WTC11 (cell line): ENCODE data around the gene RHBG. TPM values are rescaled to one million over a fixed set of nuclear protein-coding genes. Genes with fewer than 3 reads are reported as not detected.

Experiments used
- ATAC-seq: fragments of 200-7000 bp; cut with Tn5 transposase; 2 replicates; pipeline ENCODE4 v1.10.0; 2021; ENCODE audit warnings: mild to moderate bottlenecking, moderate library complexity
- CTCF ChIA-PET: fragments of 300-600 bp; sonication (Branson Sonifier 250); formaldehyde crosslinking; loops from one replicate; lab custom pipeline; 2021; ENCODE audit warnings: antibody characterized with exemption; lab: Charles Lee
- POLR2A ChIA-PET: fragments of 350-600 bp; sonication (Branson Sonifier 250); formaldehyde crosslinking; loops from one replicate; lab custom pipeline; 2021; ENCODE audit warnings: antibody characterized with exemption; lab: Charles Lee
- DNase-seq: peaks from one replicate; pipeline ENCODE4 v3.0.0; 2021; ENCODE audit warnings: low spot score
- H3K27ac Mint-ChIP-seq: 2 replicates; pipeline ENCODE4 v1.8.0; 2021; ENCODE audit warnings: mixed read lengths
- H3K27me3 Mint-ChIP-seq: 2 replicates; pipeline ENCODE4 v1.8.0; 2021; ENCODE audit warnings: low read depth, mild to moderate bottlenecking, moderate library complexity, mixed read lengths
- H3K36me3 Mint-ChIP-seq: 2 replicates; pipeline ENCODE4 v1.8.0; 2021; ENCODE audit warnings: mixed read lengths
- H3K4me1 Mint-ChIP-seq: 2 replicates; pipeline ENCODE4 v1.8.0; 2022; ENCODE audit warnings: mixed read lengths
- H3K4me3 Mint-ChIP-seq: 2 replicates; pipeline ENCODE4 v1.8.0; 2021; ENCODE audit warnings: mild to moderate bottlenecking, moderate library complexity, mixed read lengths
- H3K9me3 Mint-ChIP-seq: 2 replicates; pipeline ENCODE4 v1.8.0; 2021; ENCODE audit warnings: mixed read lengths
- E2F1 ChIP-seq: sonication (generic); formaldehyde crosslinking; IDR thresholded peaks from 2 replicates; pipeline ENCODE4 v1.8.0; 2022; ENCODE audit warnings: mild to moderate bottlenecking, missing genetic modification reagents
- GRHL2 ChIP-seq: fragments of 250-450 bp; sonication (Bioruptor Pico); IDR thresholded peaks from 2 replicates; pipeline ENCODE4 v1.8.0; 2022; ENCODE audit warnings: mild to moderate bottlenecking, moderate library complexity; ENCODE audit not compliant: insufficient replicate concordance, severe bottlenecking
- IRF2 ChIP-seq: sonication (generic); formaldehyde crosslinking; IDR thresholded peaks from 2 replicates; pipeline ENCODE4 v1.8.0; 2022; ENCODE audit warnings: low read depth, missing genetic modification reagents, borderline replicate concordance
- MYBL2 ChIP-seq: sonication (generic); formaldehyde crosslinking; IDR thresholded peaks from 2 replicates; pipeline ENCODE4 v1.8.1; 2023; ENCODE audit warnings: mild to moderate bottlenecking, moderate library complexity, missing genetic modification reagents
- NFATC4 ChIP-seq: fragments of 250-450 bp; sonication (Bioruptor Pico); IDR thresholded peaks from 2 replicates; pipeline ENCODE4 v1.9.0; 2021; ENCODE audit warnings: mild to moderate bottlenecking
- PRDM15 ChIP-seq: sonication (generic); formaldehyde crosslinking; IDR thresholded peaks from 2 replicates; pipeline ENCODE4 v1.8.0; 2022; ENCODE audit warnings: missing genetic modification reagents
- ZSCAN18 ChIP-seq: fragments of 250-450 bp; sonication (Bioruptor Pico); IDR thresholded peaks from 2 replicates; pipeline ENCODE4 v2.1.2; 2022; ENCODE audit warnings: mild to moderate bottlenecking, moderate library complexity
- total RNA-seq: library from RNA; stranded (reverse); gene quantifications from 3 replicates; pipeline ENCODE4 v1.2.3, GENCODE V29; 2021
- TF ChIP-seq, protein P1 (sequence below): sonication (generic); formaldehyde crosslinking; conservative IDR thresholded peaks from 2 replicates; pipeline ENCODE4 v1.8.1; 2022; ENCODE audit warnings: mild to moderate bottlenecking, missing genetic modification reagents
- TF ChIP-seq, protein P2 (sequence below): sonication (generic); formaldehyde crosslinking; IDR thresholded peaks from 2 replicates; pipeline ENCODE4 v1.8.1; 2023; ENCODE audit warnings: mild to moderate bottlenecking, missing genetic modification reagents, moderate library complexity
- TF ChIP-seq, protein P3 (sequence below): fragments of 200-600 bp; IDR thresholded peaks from 2 replicates; pipeline ENCODE4 v1.8.0; 2022; ENCODE audit warnings: antibody characterized with exemption

Gene RHBG
- total RNA-seq, 1 experiment from 2014 or later, result 1.9 TPM

DNA sequence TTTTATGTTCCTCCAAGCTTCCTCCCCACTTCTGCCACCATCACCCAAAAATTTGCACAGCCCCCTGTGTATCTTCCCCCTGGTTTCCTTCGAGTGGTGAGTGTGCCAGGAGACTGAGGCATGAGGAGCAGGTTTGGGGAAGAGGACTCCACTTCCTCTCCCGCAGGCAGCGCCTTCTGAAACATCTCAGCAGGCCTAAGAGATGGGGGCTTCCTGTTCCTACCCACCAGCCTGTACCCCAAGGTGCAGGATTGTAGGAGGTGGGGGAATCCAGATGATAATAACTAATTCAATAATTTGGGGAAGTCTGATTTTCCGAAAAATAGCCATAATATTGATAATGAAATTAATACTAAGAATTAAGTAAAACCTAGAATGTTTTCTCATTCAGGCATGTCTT lies 62.4 kb downstream of the RHBG start (continued):
- no peak for TF ChIP-seq ZSCAN18 (CRISPR knock-in tag)
- TF ChIP-seq MYBL2 (CRISPR knock-in tag), result no peak
- TF ChIP-seq, protein P1, sequence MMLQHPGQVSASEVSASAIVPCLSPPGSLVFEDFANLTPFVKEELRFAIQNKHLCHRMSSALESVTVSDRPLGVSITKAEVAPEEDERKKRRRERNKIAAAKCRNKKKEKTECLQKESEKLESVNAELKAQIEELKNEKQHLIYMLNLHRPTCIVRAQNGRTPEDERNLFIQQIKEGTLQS (CRISPR knock-in tag), result no peak
- TF ChIP-seq, all 79 proteins: peak for 0

DNA sequence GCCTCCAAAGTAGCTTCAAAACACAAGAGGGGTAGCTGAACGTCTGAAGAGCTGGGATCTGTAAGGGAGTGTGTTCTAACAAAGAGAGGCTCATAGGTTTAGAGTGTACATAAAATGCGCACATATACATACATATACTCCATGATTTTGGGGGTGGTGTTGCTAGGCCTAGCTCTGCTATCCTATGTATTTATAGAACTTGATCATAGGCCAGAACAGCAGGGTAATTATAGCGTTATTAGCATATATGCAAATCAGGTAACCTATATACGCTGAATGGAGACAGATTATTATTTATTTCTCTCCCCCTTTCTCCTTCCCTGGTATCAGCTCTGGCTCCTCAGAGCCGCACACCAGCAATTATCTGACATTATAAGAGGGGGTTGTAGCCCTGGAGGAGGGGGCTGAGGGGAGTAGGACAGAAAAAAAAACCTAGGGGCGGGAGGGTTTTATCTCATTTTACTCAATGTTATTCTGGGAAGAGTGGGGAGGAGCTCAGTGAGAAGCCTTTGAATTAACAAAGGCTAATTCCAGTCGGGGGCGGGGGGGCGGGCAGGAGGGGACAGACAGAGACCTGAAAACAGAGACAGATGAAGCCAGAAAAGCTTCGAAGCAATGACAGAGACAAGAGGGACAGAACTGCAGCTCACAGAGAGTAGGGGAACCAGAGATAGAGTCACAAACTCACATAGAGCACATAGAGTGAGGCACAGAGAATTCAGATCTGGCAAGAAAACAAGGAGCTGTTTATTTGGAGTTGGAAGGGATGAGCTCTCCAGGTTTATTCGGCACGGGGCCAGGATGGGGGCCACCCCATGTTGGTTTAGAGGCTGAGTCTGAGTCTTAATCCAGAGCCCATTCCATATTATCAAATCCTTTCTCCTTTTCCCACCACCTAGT lies 63.0 kb downstream of the RHBG start:
- peaks cover 100% of the 10 kb centered on the region for H3K27me3 Mint-ChIP-seq

GRCh38 chr1:156432669-156433018 lies 63.6 kb downstream of the RHBG start:
- ATAC-seq (peak; percentile 21), DNase-seq (peak; percentile 69)
- Mint-ChIP-seq H3K36me3 (peaks cover 3% of the 10 kb centered on the region), H3K4me3 (peak overlapping the region; percentile 52), H3K27me3 (peaks cover 100% of the 10 kb centered on the region), H3K4me1 (peaks cover 63% of the 10 kb centered on the region), H3K27ac (no peak overlapping the region), H3K9me3 (no peaks in the 10 kb centered on the region)
- TF ChIP-seq, protein P2, sequence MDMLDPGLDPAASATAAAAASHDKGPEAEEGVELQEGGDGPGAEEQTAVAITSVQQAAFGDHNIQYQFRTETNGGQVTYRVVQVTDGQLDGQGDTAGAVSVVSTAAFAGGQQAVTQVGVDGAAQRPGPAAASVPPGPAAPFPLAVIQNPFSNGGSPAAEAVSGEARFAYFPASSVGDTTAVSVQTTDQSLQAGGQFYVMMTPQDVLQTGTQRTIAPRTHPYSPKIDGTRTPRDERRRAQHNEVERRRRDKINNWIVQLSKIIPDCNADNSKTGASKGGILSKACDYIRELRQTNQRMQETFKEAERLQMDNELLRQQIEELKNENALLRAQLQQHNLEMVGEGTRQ (CRISPR knock-in tag), result peak; percentile 67
- TF ChIP-seq IRF2 (CRISPR knock-in tag), result no peak
- TF ChIP-seq E2F1 (CRISPR knock-in tag), result no peak
- no peak for TF ChIP-seq NFATC4 (CRISPR knock-in tag)
- TF ChIP-seq, protein P3, sequence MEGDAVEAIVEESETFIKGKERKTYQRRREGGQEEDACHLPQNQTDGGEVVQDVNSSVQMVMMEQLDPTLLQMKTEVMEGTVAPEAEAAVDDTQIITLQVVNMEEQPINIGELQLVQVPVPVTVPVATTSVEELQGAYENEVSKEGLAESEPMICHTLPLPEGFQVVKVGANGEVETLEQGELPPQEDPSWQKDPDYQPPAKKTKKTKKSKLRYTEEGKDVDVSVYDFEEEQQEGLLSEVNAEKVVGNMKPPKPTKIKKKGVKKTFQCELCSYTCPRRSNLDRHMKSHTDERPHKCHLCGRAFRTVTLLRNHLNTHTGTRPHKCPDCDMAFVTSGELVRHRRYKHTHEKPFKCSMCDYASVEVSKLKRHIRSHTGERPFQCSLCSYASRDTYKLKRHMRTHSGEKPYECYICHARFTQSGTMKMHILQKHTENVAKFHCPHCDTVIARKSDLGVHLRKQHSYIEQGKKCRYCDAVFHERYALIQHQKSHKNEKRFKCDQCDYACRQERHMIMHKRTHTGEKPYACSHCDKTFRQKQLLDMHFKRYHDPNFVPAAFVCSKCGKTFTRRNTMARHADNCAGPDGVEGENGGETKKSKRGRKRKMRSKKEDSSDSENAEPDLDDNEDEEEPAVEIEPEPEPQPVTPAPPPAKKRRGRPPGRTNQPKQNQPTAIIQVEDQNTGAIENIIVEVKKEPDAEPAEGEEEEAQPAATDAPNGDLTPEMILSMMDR, result no peak
- no peak for TF ChIP-seq PRDM15 (CRISPR knock-in tag)
- CTCF ChIA-PET, result interaction anchor here (1.0 to 10.1 kb wide), 10 partner anchors 10 to 74 kb away, joined by 3 to 200 read pairs (median 8); no protein-coding TSS in a partner anchor
- POLR2A ChIA-PET, result interaction anchor here (2.0 kb wide), 1 partner anchor 11 kb away, joined by 10 read pairs; no protein-coding TSS in a partner anchor

More for the DNA sequence above, 63.0 kb downstream of the RHBG start:
- peaks cover 56% of the 10 kb centered on the region for H3K4me1 Mint-ChIP-seq
- TF ChIP-seq GRHL2 (CRISPR knock-in tag) (no peak), PRDM15 (CRISPR knock-in tag) (peak; percentile 72)
- H3K27ac Mint-ChIP-seq, result no peak overlapping the region
- no peaks in the 10 kb centered on the region for H3K9me3 Mint-ChIP-seq
- peaks cover 3% of the 10 kb centered on the region for H3K36me3 Mint-ChIP-seq
- H3K4me3 Mint-ChIP-seq, result peak overlapping the region; percentile 52
- DNase-seq (no peak), ATAC-seq (no peak)
- ChIA-PET POLR2A (interaction anchor here (2.0 kb wide), 1 partner anchor 10 kb away, joined by 10 read pairs; no protein-coding TSS in a partner anchor), CTCF (interaction anchor here (0.8 to 10.1 kb wide), 11 partner anchors 10 to 73 kb away, joined by 3 to 200 read pairs (median 6); no protein-coding TSS in a partner anchor)
